ENCODE results near the gene ZNF354C. TPM values are rescaled to one million over a fixed set of nuclear protein-coding genes. Genes with fewer than 3 reads are reported as not detected.

ZNF354C gene
- total RNA-seq, 2 experiments from 2014 or later: not detected

GRCh38 chr5:179118756-179119414 is 58.7 kb downstream of the ZNF354C start:
- CTCF ChIA-PET (ENCODE audit: unreplicated experiment): no interaction called here
- Histone ChIP-seq H3K9me3 (ENCODE audit: low read length) (no peaks in the 10 kb centered on the region), H3K36me3 (ENCODE audit: insufficient read depth, low read length) (no peaks in the 10 kb centered on the region), H4K20me1 (ENCODE audit: insufficient read depth, low read length) (no peaks in the 10 kb centered on the region), H3K4me1 (ENCODE audit: insufficient read depth, low read length, poor library complexity, severe bottlenecking) (no peaks in the 10 kb centered on the region), H3K79me2 (ENCODE audit: insufficient read depth, low read depth, low read length) (no peaks in the 10 kb centered on the region), H3K9me2 (ENCODE audit: insufficient read depth, low read length) (no peaks in the 10 kb centered on the region), H3K4me2 (ENCODE audit: low read length) (no peak overlapping the region), H2AFZ (ENCODE audit: low read length) (no peak overlapping the region), H3K27ac (ENCODE audit: low read depth, low read length, poor library complexity, severe bottlenecking) (no peak overlapping the region), H3K4me3 (ENCODE audit: low read depth, low read length, poor library complexity, severe bottlenecking) (no peak overlapping the region)
- TF ChIP-seq CTCF (conservative IDR thresholded peaks at IDR 0.05; ENCODE audit: low read length) (no peak), EZH2phosphoT487 (IDR thresholded peaks at IDR 0.05; ENCODE audit: borderline replicate concordance, low read depth, low read length) (no peak)
- no TSS peak for BruUV-seq (replicated peaks)
- DNase-seq (ENCODE audit: low spot score): no peak
- POLR2A ChIA-PET: no interaction called here
- intact Hi-C loops (cut with micrococcal nuclease; ENCODE audit: unreplicated experiment): no loop called here

DNA sequence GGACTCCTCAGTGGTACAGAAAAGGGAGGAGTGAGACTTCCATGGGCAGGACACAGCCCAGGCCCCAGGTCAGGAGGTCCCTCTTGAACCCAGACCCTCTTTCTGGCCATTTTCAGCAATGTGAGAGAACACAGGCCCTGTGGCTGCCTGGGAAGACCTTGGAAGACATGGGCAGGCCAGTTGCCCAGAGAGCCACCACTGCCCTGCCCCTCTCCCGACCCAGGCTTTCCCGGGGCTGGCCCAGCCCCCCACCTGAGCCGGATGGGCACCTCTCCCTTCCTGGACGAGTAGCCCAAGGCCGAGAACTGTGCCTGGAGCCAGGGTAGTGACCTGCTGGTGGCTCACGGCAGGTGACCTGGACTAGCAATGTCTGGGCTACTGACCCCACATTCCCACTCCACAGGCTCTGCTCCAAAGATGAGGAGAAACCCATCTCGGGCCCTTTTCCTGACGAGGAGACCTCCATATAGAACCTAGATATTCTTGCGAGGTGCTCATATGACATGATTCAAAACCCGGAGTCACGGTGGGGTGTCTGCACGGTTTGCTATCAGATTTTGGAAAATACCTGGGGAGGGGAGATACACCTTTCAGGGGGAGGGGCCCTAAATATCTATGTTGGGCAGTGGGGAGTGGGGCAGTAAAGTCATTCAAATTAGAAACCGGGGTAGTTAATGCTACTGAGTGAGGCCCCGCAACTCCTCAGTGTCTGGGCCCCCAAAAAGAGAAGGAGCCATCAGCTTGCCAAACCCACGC is 59.4 kb downstream of the ZNF354C start:
- Histone ChIP-seq H3K79me2 (ENCODE audit: insufficient read depth, low read depth, low read length) (no peaks in the 10 kb centered on the region), H2AFZ (ENCODE audit: low read length) (no peak overlapping the region), H4K20me1 (ENCODE audit: insufficient read depth, low read length) (no peaks in the 10 kb centered on the region), H3K27ac (ENCODE audit: low read depth, low read length, poor library complexity, severe bottlenecking) (no peak overlapping the region), H3K9me2 (ENCODE audit: insufficient read depth, low read length) (no peaks in the 10 kb centered on the region), H3K9me3 (ENCODE audit: low read length) (no peaks in the 10 kb centered on the region), H3K4me2 (ENCODE audit: low read length) (no peak overlapping the region), H3K4me3 (ENCODE audit: low read depth, low read length, poor library complexity, severe bottlenecking) (no peak overlapping the region), H3K36me3 (ENCODE audit: insufficient read depth, low read length) (no peaks in the 10 kb centered on the region), H3K4me1 (ENCODE audit: insufficient read depth, low read length, poor library complexity, severe bottlenecking) (no peaks in the 10 kb centered on the region)
- POLR2A ChIA-PET: no interaction called here
- BruUV-seq (replicated peaks): no TSS peak
- TF ChIP-seq CTCF (conservative IDR thresholded peaks at IDR 0.05; ENCODE audit: low read length) (no peak), EZH2phosphoT487 (IDR thresholded peaks at IDR 0.05; ENCODE audit: borderline replicate concordance, low read depth, low read length) (no peak)
- CTCF ChIA-PET (ENCODE audit: unreplicated experiment): no interaction called here
- intact Hi-C loops (cut with micrococcal nuclease; ENCODE audit: unreplicated experiment): no loop called here
- no peak for DNase-seq (ENCODE audit: low spot score)

DNA sequence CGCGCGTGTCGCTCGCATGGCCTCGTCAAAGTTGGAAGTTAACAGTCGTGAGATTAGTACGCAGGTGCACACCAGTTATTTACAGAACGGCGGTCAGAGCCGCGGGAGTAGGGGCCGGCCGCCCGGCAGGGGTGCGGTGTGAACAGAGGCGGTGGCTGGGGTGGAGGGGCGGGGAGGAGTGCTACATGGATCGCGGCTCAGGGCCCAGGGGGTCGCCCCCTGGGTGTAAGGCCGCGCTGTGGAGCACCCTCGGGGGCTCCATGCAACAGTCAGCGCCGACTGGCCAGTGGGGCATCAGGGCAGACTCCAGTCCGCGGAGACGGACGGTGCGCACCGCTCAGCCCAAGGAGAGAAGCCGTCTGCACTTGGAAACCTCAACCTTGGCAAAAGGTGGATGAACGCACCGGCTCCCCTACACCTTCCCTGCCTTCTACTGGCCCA is 60.3 kb downstream of the ZNF354C start:
- no peaks in the 10 kb centered on the region for H3K9me3 ChIP-seq (ENCODE audit: low read length)
- no peak overlapping the region for H3K4me2 ChIP-seq (ENCODE audit: low read length)
- H3K4me1 ChIP-seq (ENCODE audit: insufficient read depth, low read length, poor library complexity, severe bottlenecking): no peaks in the 10 kb centered on the region
- no peaks in the 10 kb centered on the region for H4K20me1 ChIP-seq (ENCODE audit: insufficient read depth, low read length)
- DNase-seq (ENCODE audit: low spot score): no peak
- no peaks in the 10 kb centered on the region for H3K79me2 ChIP-seq (ENCODE audit: insufficient read depth, low read depth, low read length)
- no peak overlapping the region for H2AFZ ChIP-seq (ENCODE audit: low read length)
- H3K4me3 ChIP-seq (ENCODE audit: low read depth, low read length, poor library complexity, severe bottlenecking): no peak overlapping the region
- TF ChIP-seq EZH2phosphoT487 (IDR thresholded peaks at IDR 0.05; ENCODE audit: borderline replicate concordance, low read depth, low read length): no peak
- TF ChIP-seq CTCF (conservative IDR thresholded peaks at IDR 0.05; ENCODE audit: low read length): no peak
- H3K9me2 ChIP-seq (ENCODE audit: insufficient read depth, low read length): no peaks in the 10 kb centered on the region
- intact Hi-C loops (cut with micrococcal nuclease; ENCODE audit: unreplicated experiment): no loop called here
- H3K36me3 ChIP-seq (ENCODE audit: insufficient read depth, low read length): no peaks in the 10 kb centered on the region
- BruUV-seq (replicated peaks): no TSS peak
- POLR2A ChIA-PET: no interaction called here
- CTCF ChIA-PET (ENCODE audit: unreplicated experiment): no interaction called here
- no peak overlapping the region for H3K27ac ChIP-seq (ENCODE audit: low read depth, low read length, poor library complexity, severe bottlenecking)
